Vagina (tissue), 2 donors: ENCODE data around the gene ATOH1.

Source experiments
- CTCF ChIP-seq, 3 experiments: fragments of 450-650 bp in 2 of 3; fragments of 200-600 bp in 1 of 3; sonication (generic) in 1 of 3; IDR thresholded peaks; one replicate each; pipeline ENCODE4 v1.5.1; 2017 to 2019; ENCODE audit warnings: antibody characterized with exemption in 3 of 3, mild to moderate bottlenecking in 2 of 3, moderate library complexity in 2 of 3
- POLR2AphosphoS5 ChIP-seq, 2 donors: sonication (generic); formaldehyde crosslinking; IDR thresholded peaks; one replicate each; pipeline ENCODE4 v1.9.0; 2017; ENCODE audit warnings: antibody characterized with exemption in 2 of 2, mild to moderate bottlenecking in 2 of 2, low read depth in 1 of 2; ENCODE audit not compliant: insufficient read depth in 1 of 2

GRCh38 chr4:93814722-93815121 is 13.8 kb upstream of the ATOH1 start:
- TF ChIP-seq CTCF (IDR thresholded peaks at IDR 0.05) (no peak), POLR2AphosphoS5 (IDR thresholded peaks at IDR 0.05; ENCODE audit: insufficient read depth in 1 of 2, low read depth in 1 of 2) (no peak)
